WERI-Rb-1 (cell line): ENCODE results near the gene SLC30A5.
"Not testable (repeated sequence)": the region's sequence is repeated elsewhere in the genome, so short reads cannot be mapped to it uniquely, and the experiment has no call there.

ENCODE experiments used
- DNase-seq: peaks from one replicate; pipeline ENCODE4 v3.0.0-alpha.2; 2020
- H3K27ac ChIP-seq: fragments of 250-450 bp; sonication (Bioruptor Pico); 2 replicates; pipeline ENCODE4 v1.5.1; 2020; ENCODE audit warnings: mild to moderate bottlenecking, moderate library complexity
- H3K27me3 ChIP-seq: fragments of 250-450 bp; sonication (Bioruptor Pico); 2 replicates; pipeline ENCODE4 v1.5.1; 2021; ENCODE audit warnings: mild to moderate bottlenecking, low read depth, moderate library complexity; ENCODE audit not compliant: insufficient read depth, severe bottlenecking
- H3K36me3 ChIP-seq: fragments of 250-450 bp; sonication (Bioruptor Pico); 2 replicates; pipeline ENCODE4 v1.5.1; 2020; ENCODE audit warnings: mild to moderate bottlenecking, moderate library complexity
- H3K4me3 ChIP-seq: 2 replicates; pipeline ENCODE4 v1.5.1; 2011; ENCODE audit warnings: low read depth, mild to moderate bottlenecking, control low read depth, low read length
- H3K9me3 ChIP-seq: fragments of 250-450 bp; sonication (Bioruptor Pico); 2 replicates; pipeline ENCODE4 v1.5.1; 2021; ENCODE audit warnings: mild to moderate bottlenecking, moderate library complexity; ENCODE audit not compliant: severe bottlenecking
- TF ChIP-seq, protein P1 (sequence below): IDR thresholded peaks from 2 replicates; pipeline ENCODE4 v1.5.1; 2011; ENCODE audit warnings: low read depth, mild to moderate bottlenecking, control low read depth, inconsistent platforms, low read length

Gene SLC30A5

DNA sequence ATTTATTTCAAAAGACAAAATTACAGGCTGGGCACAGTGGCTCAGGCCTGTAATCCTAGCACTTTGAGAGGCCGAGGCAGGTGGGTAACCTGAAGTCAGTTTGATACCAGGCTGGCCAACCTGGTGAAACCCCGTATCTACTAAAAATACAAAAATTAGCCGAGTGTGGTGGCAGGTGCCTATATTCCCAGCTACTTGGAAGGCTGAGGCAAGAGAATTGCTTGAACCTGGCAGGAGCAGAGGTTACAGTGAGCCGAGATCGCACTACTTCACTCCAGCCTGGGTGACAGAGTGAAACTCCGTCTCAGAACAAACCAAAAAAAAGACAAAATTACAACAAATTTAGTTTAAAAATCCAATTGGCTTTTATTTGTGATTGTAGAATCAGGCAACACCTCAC, 14.3 kb upstream of the SLC30A5 start:
- Histone ChIP-seq H3K9me3 (no peaks in the 10 kb centered on the region), H3K36me3 (no peaks in the 10 kb centered on the region), H3K4me3 (no peak overlapping the region), H3K27me3 (no peaks in the 10 kb centered on the region), H3K27ac (no peak overlapping the region)
- TF ChIP-seq, protein P1, sequence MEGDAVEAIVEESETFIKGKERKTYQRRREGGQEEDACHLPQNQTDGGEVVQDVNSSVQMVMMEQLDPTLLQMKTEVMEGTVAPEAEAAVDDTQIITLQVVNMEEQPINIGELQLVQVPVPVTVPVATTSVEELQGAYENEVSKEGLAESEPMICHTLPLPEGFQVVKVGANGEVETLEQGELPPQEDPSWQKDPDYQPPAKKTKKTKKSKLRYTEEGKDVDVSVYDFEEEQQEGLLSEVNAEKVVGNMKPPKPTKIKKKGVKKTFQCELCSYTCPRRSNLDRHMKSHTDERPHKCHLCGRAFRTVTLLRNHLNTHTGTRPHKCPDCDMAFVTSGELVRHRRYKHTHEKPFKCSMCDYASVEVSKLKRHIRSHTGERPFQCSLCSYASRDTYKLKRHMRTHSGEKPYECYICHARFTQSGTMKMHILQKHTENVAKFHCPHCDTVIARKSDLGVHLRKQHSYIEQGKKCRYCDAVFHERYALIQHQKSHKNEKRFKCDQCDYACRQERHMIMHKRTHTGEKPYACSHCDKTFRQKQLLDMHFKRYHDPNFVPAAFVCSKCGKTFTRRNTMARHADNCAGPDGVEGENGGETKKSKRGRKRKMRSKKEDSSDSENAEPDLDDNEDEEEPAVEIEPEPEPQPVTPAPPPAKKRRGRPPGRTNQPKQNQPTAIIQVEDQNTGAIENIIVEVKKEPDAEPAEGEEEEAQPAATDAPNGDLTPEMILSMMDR = no peak
- no peak for DNase-seq

DNA sequence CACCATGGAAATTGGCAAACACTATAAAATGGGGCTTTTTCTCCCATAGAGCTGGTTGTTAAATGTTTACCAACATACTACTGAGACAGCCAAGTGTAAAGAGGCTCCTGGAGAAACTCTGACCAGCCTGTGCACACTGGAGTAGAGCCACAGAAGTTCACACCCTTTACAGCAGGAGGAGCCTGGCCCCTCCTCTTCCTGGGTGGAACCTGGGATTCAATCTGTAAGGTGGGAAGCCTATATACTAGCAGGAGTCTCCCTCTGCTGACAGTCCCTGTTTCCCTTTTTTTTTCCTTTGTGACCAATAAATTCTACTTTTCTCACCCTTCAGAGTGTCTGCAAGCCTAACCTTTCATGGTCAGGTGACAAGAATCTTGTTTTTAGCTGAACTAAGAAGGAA, 10.4 kb upstream of the SLC30A5 start:
- Histone ChIP-seq H3K36me3 (no peaks in the 10 kb centered on the region), H3K9me3 (no peaks in the 10 kb centered on the region), H3K27ac (no peak overlapping the region), H3K27me3 (no peaks in the 10 kb centered on the region), H3K4me3 (no peak overlapping the region)
- TF ChIP-seq, protein P1 = peak; percentile 35; the same call in 1 of the 2 replicates
- DNase-seq = peak; percentile 53

DNA sequence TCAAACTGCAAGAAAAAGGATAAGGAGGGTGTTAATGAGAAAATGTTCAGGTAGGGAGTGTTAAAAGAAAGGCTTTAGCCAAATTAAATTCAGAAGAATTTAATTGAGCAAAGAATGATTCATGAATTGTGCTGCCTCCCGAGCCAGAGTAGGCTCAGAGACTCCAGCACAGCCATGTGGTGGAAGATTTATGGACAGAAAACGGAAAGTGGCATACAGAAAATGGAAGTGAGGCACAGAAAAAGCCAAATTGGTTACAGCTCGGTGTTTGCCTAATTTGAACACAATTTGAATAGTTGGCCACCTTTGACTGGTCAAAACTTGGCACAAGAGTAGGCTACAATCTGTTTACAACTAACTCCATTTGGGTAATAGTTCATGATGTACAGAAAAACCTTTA, 9.6 kb upstream of the SLC30A5 start:
- no peaks in the 10 kb centered on the region for H3K9me3 ChIP-seq
- DNase-seq = no peak
- H3K27ac ChIP-seq = no peak overlapping the region
- no peak overlapping the region for H3K4me3 ChIP-seq
- TF ChIP-seq, protein P1 = no peak
- H3K27me3 ChIP-seq = no peaks in the 10 kb centered on the region
- H3K36me3 ChIP-seq = no peaks in the 10 kb centered on the region

DNA sequence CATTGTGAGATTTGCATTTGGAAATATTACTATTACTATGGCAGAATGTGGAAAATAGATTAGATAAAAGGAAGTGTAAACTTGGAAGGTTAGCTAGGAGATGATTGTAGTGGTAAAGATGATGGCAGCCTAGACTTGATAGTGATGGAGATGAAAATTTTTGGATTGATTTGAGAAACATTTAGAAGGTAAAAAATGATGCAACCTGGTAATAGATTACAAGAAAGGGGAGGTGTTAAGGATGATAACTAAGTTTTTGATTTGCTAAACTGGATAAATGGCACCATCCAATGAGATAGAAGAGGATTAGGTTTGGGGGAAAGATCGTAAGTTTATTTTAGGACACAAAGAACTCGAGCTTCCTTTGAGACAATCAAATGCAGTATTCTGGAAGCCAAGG, 8.9 kb upstream of the SLC30A5 start:
- no peak overlapping the region for H3K27ac ChIP-seq
- no peaks in the 10 kb centered on the region for H3K9me3 ChIP-seq
- DNase-seq = no peak
- H3K36me3 ChIP-seq = no peaks in the 10 kb centered on the region
- H3K27me3 ChIP-seq = no peaks in the 10 kb centered on the region
- no peak overlapping the region for H3K4me3 ChIP-seq
- TF ChIP-seq, protein P1 = no peak

DNA sequence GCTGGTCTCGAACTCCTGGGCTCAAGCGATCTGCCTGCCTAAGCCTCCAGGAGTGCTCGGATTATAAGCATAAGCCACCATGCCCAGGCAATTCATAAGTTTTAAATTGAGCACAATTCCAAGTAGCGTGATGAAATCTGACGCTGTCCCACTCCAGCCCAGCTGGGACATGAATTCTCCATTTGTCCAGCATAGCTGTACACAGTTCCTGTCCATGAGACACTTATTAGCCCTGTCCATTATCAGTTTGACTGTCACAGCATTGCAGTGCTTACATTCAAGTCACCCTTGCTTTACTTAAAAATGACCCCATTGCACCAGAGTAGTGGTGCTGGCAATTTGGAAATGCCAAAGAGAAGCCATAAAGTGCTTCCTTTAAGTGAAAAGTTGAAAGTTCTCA, 7.6 kb upstream of the SLC30A5 start:
- TF ChIP-seq, protein P1 = no peak

DNA sequence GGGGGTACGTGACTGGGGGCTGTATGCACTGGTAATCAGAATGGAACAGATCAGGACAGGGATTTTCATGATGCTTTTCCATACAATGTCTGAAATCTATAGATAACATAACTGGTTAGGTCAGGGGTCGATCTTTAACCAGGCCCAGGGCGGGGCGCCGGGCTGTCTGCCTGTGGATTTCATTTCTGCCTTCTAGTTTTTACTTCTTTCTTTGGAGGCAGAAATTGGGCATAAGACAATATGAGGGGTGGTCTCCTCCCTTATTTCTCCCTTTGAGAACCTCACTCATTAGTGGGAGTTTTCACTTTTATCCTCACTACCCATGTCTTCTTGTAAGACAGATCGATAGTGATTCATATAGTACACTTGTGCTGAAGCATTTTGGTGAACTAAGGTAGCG, 5.8 kb upstream of the SLC30A5 start:
- not testable (repeated sequence) for H3K9me3 ChIP-seq, H3K27ac ChIP-seq, H3K36me3 ChIP-seq, H3K4me3 ChIP-seq, DNase-seq, H3K27me3 ChIP-seq

More for the DNA sequence above, 7.6 kb upstream of the SLC30A5 start:
- H3K9me3 ChIP-seq = no peaks in the 10 kb centered on the region
- no peak overlapping the region for H3K27ac ChIP-seq
- no peak for DNase-seq
- no peak overlapping the region for H3K4me3 ChIP-seq
- H3K36me3 ChIP-seq = no peaks in the 10 kb centered on the region
- no peaks in the 10 kb centered on the region for H3K27me3 ChIP-seq
